HG02870 (cell line): ENCODE results near the gene MUL1.

Experiments
- ATAC-seq: cut with Tn5 transposase; IDR thresholded peaks from one replicate; pipeline ENCODE4 v1.9.1; 2021; ENCODE audit warnings: mild to moderate bottlenecking, moderate library complexity; ENCODE audit not compliant: unreplicated experiment

MUL1 gene

GRCh38 chr1:20486457-20487235 lies 21.3 kb downstream of the MUL1 start:
- ATAC-seq, result no peak

- no peak for ATAC-seq
Measured at GRCh38 chr1:20485527-20486456, 22.2 kb downstream of the MUL1 start, which contains the start of gene CAMK2N1. Gene CAMK2N1, minus strand, starts transcription at chr1:20486210. Its CDS starts 831 bp downstream, at chr1:20485379.

GRCh38 chr1:20484519-20485462 lies 23.2 kb downstream of the MUL1 start:
- no peak for ATAC-seq

- no peak for ATAC-seq
Measured at GRCh38 chr1:20483833-20484518, 24.0 kb downstream of the MUL1 start.

GRCh38 chr1:20483098-20483832 lies 24.7 kb downstream of the MUL1 start:
- ATAC-seq, result no peak

- no peak for ATAC-seq
Measured at GRCh38 chr1:20481643-20482498, 26.1 kb downstream of the MUL1 start.

GRCh38 chr1:20480951-20481617 lies 26.9 kb downstream of the MUL1 start:
- no peak for ATAC-seq

- ATAC-seq, result no peak
Measured at GRCh38 chr1:20480243-20480944, 27.6 kb downstream of the MUL1 start.

- no peak for ATAC-seq
Measured at GRCh38 chr1:20479840-20480239, 28.1 kb downstream of the MUL1 start.

- no peak for ATAC-seq
Measured at GRCh38 chr1:20478057-20478635, 29.8 kb downstream of the MUL1 start.

- no peak for ATAC-seq
Measured at GRCh38 chr1:20477348-20478056, 30.4 kb downstream of the MUL1 start.

GRCh38 chr1:20476265-20477038 lies 31.5 kb downstream of the MUL1 start:
- ATAC-seq, result no peak

GRCh38 chr1:20474996-20475395 lies 33.0 kb downstream of the MUL1 start:
- ATAC-seq, result no peak

GRCh38 chr1:20474333-20474975 lies 33.5 kb downstream of the MUL1 start:
- no peak for ATAC-seq

- no peak for ATAC-seq
Measured at GRCh38 chr1:20473894-20474293, 34.1 kb downstream of the MUL1 start.
